SJCRH30 (cell line): ENCODE measurements around the gene CPXM1. TPM values are rescaled to one million over a fixed set of nuclear protein-coding genes. Genes with fewer than 3 reads are reported as not detected.

Experiments used
- DNase-seq, 2 experiments: peaks; one replicate each; pipeline ENCODE4 v3.0.0-alpha.2; 2015 to 2020
- H3K27ac ChIP-seq: fragments of 250-450 bp; sonication (Bioruptor Pico); 2 replicates; pipeline ENCODE4 v1.5.1; 2020; ENCODE audit warnings: mild to moderate bottlenecking, moderate library complexity
- H3K27me3 ChIP-seq: fragments of 250-450 bp; sonication (Bioruptor Pico); 2 replicates; pipeline ENCODE4 v1.5.1; 2020; ENCODE audit warnings: mild to moderate bottlenecking, moderate library complexity
- H3K36me3 ChIP-seq: fragments of 250-450 bp; sonication (Bioruptor Pico); 2 replicates; pipeline ENCODE4 v1.5.1; 2020; ENCODE audit warnings: mild to moderate bottlenecking, moderate library complexity
- H3K4me1 ChIP-seq: fragments of 250-450 bp; sonication (Bioruptor Pico); 2 replicates; pipeline ENCODE4 v1.5.1; 2020; ENCODE audit warnings: mild to moderate bottlenecking, moderate library complexity
- H3K4me3 ChIP-seq: fragments of 250-450 bp; sonication (Bioruptor Pico); 2 replicates; pipeline ENCODE4 v1.5.1; 2020; ENCODE audit warnings: mild to moderate bottlenecking, moderate library complexity
- H3K9me3 ChIP-seq: fragments of 250-450 bp; sonication (Bioruptor Pico); replicated peaks from 2 replicates; pipeline ENCODE4 v1.5.1; 2020; ENCODE audit warnings: mild to moderate bottlenecking, moderate library complexity
- total RNA-seq: library from RNA; depleted of rRNA; stranded (reverse); fragments of >200 nt; shearing (Covaris generic); gene quantifications from 2 replicates; pipeline ENCODE4 v1.2.3, GENCODE V29; 2014

CPXM1 gene
- total RNA-seq, 1 experiment from 2014 or later = 0.12 TPM

DNA sequence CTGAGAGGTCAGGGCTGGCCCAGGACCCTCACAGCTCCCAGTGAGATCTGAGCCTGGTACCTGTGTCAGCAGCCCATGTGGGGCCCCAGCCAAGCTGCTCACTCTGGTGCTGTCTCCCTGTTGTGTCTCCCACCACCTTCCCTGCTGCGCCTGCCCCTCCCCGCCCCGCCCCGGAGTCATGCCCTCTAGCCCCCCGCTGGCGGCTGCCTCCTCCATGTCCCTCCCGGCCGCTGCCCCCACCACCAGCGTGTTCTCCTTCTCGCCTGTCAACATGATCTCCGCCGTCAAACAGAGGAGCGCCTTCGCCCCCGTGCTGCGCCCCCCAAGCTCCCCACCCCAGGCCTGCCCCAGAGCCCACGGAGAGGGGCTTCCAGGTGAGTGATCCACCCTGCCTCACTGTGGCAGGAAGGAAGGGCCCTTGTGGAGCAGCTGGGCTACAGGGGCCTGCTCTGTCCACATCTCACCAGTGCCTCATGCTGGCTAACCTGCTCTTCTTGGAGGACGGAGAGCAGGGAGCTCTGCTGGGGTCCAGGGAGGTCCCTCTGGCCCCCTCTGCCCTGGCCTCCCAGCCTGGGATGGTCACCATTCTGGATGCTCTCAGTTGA lies 44.9 kb downstream of the CPXM1 start:
- DNase-seq = no peak
- peaks cover 19% of the 10 kb centered on the region for H3K4me1 ChIP-seq
- no peaks in the 10 kb centered on the region for H3K36me3 ChIP-seq
- H3K4me3 ChIP-seq = no peak overlapping the region
- H3K9me3 ChIP-seq = no peaks in the 10 kb centered on the region
- no peaks in the 10 kb centered on the region for H3K27me3 ChIP-seq
- H3K27ac ChIP-seq = no peak overlapping the region

DNA sequence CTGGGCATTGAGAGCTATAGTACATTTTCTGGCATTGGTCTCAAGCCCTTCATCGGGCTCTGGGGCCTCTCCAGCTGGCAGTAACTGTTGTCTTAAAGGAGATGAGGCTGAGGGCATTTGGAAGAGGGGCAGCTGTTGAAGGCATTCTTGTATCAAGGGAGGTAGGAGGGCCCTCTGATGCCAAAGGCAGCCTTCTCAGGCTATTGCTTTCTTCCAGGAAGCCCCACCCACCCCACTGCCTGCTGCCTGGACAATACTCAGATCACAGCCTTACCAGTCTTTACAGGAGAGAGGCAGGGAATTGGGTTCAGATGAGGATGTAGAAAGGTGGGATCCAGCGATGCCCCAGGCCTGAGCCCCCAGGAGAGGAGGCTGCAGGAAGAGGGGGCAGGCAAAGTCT lies 46.0 kb downstream of the CPXM1 start:
- Histone ChIP-seq H3K36me3 (no peaks in the 10 kb centered on the region), H3K4me3 (no peak overlapping the region), H3K27ac (no peak overlapping the region), H3K27me3 (no peaks in the 10 kb centered on the region), H3K9me3 (no peaks in the 10 kb centered on the region), H3K4me1 (peaks cover 9% of the 10 kb centered on the region)
- peak in 1 of 2 experiments; percentile 33 for DNase-seq

DNA sequence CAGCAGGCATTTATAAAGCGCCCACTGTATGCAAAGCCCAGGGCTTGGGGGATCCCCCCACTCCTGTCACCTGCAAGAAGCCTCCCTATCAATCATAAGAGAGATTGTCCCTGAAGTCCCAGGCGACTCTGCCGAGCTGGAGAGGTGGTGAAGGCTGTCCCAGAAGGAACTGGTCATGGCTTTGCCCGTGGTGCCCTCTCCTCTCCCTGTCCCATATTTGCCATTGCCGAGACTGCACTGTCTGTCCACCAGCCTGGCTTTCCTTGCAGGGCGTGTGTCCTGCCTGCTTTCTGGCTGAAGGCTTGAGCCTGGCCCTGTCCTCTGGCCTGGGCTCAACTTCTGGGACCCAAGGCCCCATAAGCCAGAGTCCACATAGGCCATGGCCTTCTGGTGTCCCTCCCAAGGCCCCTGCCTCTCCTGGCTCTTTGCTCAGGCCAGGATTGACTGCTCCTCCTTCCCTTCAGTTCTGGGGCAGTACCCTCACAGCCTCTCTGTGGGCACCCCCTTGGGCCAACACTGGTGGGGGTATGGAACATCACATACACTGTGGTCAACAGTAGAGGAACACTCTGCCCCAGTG lies 46.9 kb downstream of the CPXM1 start:
- H3K4me1 ChIP-seq = peaks cover under 1% of the 10 kb centered on the region; the same call in 1 of the 2 replicates
- no peaks in the 10 kb centered on the region for H3K9me3 ChIP-seq
- no peaks in the 10 kb centered on the region for H3K36me3 ChIP-seq
- DNase-seq = no peak
- H3K27me3 ChIP-seq = no peaks in the 10 kb centered on the region
- H3K27ac ChIP-seq = no peak overlapping the region
- no peak overlapping the region for H3K4me3 ChIP-seq

DNA sequence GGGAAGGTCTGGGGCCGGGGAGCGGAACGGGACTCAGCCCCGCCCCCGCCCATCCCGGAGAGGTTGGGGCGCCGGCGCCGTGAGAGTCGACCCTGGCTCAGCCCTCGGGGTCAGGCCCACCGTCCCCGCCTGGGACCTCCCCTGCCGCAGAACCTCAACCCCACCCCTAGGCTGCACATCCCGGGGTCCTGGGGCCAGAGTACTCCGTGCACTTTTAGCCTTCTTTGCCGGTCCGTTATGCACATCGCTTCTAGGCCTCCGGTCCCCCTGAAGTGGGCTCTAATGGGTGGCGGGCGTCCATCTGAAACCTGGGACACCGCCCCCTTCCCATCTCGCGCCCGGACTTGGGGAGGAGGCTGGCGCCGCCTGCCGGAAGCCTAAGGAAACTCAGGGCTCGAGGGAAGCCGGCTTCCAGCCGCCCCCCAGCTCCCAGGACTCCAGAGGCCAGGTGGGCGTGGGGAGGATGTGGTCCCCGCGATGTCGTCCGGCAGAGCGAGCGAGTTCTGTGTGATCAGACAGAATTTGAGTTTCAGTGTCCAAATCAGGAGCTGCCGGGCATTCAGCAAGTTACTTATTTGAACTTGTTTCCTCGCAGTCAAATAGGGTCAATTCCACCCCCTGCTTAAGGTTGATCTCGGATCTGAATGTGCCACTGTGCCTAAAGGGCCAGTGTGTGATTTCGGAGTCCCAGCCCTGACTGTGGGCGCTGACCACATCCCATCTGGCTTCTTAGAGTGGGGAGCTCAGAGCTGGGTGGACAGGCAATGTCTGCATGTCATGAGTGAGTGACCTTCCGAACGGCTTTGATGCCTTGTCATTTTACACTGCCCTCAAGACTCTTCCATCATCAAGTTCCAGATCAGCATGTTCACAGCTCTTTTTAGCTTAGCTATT lies 47.6 kb downstream of the CPXM1 start:
- no peaks in the 10 kb centered on the region for H3K4me1 ChIP-seq
- DNase-seq = no peak
- no peaks in the 10 kb centered on the region for H3K9me3 ChIP-seq
- no peaks in the 10 kb centered on the region for H3K27me3 ChIP-seq
- no peak overlapping the region for H3K27ac ChIP-seq
- no peaks in the 10 kb centered on the region for H3K36me3 ChIP-seq
- H3K4me3 ChIP-seq = no peak overlapping the region

DNA sequence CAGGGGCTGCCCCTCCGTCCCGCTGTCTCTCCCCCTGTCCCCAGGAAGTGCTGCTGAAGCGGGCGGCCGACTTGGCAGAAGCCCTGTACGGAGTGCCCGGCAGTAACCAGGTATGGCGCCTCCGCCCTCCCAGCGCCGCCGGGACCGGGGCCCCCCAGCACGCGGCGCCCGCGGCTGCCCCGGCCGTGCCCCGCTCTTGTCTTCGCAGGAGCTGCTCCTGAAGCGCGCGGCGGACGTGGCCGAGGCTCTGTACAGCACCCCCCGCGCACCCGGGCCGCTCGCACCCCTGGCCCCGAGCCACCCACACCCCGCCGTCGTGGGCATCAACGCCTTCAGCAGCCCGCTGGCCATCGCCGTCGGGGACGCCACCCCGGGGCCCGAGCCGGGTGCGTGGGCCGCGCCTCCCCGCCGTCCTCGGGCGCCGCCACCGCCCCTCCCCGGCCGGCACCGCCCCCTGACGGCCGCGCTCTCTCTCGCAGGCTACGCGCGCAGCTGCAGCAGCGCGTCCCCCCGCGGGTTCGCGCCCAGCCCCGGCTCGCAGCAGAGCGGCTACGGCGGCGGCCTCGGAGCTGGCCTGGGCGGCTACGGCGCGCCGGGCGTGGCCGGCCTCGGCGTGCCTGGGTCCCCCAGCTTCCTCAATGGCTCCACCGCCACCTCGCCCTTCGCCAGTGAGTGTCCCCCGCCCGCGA lies 48.4 kb downstream of the CPXM1 start:
- Histone ChIP-seq H3K4me1 (no peaks in the 10 kb centered on the region), H3K27me3 (no peaks in the 10 kb centered on the region), H3K9me3 (no peaks in the 10 kb centered on the region), H3K36me3 (no peaks in the 10 kb centered on the region), H3K4me3 (no peak overlapping the region), H3K27ac (no peak overlapping the region)
- no peak for DNase-seq

DNA sequence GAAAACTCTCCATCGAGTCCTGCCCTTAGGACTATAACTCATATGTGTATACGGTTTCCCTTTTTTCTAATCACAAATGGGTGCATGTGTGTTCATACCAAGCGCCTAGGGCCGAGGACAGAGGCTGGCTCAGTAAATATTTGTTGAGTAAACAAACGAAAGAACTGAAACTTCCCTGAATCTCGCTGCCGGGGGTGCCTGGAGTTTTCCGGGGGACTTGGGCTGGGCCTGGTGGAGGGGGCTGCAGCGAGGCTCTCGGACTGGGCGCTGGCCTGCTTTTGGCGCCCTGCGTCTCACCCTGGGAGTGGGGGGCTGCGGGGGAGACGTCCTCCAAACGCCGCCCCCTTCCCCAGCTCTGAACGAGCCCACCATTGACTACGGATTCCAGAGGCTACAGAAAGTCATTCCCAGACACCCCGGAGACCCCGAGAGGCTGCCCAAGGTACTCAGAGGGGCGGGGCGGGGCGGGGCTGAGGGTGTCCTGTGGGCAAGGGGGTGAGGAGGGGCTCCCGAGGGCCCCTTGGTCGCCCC lies 49.0 kb downstream of the CPXM1 start:
- Histone ChIP-seq H3K36me3 (no peaks in the 10 kb centered on the region), H3K4me1 (no peaks in the 10 kb centered on the region), H3K27ac (no peak overlapping the region), H3K4me3 (no peak overlapping the region), H3K27me3 (no peaks in the 10 kb centered on the region), H3K9me3 (no peaks in the 10 kb centered on the region)
- DNase-seq = no peak

DNA sequence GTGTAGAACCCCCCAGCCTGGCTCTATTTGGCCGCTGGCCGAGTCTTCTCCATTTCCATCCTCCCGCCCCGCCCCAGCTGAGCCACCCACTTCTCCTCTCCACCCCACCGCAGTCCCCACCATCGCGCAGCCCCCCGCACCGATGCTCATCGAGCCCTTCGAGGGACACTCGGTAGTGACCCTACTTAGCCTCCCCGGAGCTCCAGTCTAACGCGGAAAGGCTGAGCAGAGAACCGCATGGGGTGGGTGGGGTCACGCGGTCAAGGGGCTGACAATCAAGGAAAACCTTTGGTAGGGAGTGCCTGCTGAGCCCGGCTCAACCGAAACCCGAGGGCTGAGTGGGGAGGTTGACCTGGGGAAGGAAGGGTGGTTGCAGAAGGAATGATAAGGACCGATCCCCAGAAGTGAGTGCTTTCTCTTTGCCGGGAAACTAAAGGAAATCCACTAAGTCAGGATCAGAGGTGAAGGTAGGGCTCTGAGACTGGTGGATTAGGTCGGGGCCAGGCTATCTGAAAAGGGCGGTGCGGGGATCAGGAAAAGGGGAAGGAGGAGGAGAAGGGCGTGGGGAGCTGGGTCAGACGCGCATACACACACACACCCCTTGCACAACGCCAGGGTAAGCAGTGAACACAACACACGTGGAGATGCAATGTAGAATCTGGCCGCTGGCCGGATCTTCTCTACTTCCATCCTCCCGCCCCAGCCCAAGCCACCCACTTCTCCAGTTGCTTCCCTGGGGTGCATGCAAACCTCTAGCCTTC lies 49.8 kb downstream of the CPXM1 start:
- H3K4me3 ChIP-seq = no peak overlapping the region
- H3K36me3 ChIP-seq = no peaks in the 10 kb centered on the region
- no peaks in the 10 kb centered on the region for H3K4me1 ChIP-seq
- DNase-seq = no peak
- no peaks in the 10 kb centered on the region for H3K27me3 ChIP-seq
- H3K27ac ChIP-seq = no peak overlapping the region
- H3K9me3 ChIP-seq = no peaks in the 10 kb centered on the region

DNA sequence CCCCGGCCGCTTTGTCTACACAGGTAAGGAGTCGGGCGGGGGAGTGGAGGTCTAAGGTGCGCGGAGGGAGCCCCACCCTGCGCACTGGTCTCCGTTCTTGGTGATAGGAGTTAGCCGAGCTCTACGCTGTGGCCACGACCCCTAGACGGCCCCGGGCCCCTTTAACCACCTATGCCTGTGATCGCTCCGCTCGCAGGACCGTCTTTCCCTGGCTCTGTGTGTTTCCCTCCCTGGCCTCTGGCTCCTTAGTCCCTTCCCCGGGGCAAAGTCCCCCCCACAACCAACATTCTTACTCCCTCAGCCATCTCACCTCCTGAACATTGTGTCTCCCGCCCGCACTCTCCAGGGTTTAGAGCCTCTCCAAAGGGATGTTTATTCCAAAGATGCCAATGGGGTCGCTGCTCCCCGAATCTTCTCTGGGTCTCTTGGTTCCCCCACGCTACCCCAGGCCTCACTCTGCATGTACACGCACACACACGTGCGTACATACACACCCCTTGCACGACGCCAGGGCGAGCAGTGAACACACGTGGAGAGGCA lies 50.4 kb downstream of the CPXM1 start:
- DNase-seq = no peak
- H3K36me3 ChIP-seq = no peaks in the 10 kb centered on the region
- no peak overlapping the region for H3K27ac ChIP-seq
- H3K27me3 ChIP-seq = no peaks in the 10 kb centered on the region
- H3K9me3 ChIP-seq = no peaks in the 10 kb centered on the region
- H3K4me1 ChIP-seq = no peaks in the 10 kb centered on the region
- H3K4me3 ChIP-seq = no peak overlapping the region

DNA sequence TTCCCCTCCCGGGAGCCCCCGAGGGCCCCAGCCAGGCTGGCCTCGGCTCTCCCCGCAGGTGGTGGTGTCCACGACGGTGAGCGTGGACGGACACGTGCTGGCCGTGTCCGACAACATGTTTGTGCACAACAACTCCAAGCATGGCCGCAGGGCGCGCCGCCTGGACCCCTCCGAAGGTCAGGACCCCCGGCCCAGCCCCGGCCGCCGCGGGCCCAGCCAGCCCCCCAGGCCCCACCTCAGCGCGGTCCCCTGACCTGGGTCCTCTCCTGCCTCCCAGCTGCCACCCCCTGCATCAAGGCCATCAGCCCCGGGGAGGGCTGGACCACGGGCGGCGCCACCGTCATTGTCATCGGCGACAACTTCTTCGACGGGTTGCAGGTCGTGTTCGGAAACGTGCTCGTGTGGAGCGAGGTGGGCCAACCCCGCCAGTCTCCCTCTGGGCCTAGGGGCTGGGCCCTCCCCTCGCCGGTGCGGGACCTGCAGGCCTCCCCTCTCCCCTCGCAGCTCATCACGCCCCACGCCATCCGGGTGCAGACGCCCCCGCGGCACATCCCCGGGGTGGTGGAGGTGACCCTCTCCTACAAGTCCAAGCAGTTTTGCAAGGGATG lies 51.0 kb downstream of the CPXM1 start:
- no peak for DNase-seq
- H3K4me1 ChIP-seq = no peaks in the 10 kb centered on the region

DNA sequence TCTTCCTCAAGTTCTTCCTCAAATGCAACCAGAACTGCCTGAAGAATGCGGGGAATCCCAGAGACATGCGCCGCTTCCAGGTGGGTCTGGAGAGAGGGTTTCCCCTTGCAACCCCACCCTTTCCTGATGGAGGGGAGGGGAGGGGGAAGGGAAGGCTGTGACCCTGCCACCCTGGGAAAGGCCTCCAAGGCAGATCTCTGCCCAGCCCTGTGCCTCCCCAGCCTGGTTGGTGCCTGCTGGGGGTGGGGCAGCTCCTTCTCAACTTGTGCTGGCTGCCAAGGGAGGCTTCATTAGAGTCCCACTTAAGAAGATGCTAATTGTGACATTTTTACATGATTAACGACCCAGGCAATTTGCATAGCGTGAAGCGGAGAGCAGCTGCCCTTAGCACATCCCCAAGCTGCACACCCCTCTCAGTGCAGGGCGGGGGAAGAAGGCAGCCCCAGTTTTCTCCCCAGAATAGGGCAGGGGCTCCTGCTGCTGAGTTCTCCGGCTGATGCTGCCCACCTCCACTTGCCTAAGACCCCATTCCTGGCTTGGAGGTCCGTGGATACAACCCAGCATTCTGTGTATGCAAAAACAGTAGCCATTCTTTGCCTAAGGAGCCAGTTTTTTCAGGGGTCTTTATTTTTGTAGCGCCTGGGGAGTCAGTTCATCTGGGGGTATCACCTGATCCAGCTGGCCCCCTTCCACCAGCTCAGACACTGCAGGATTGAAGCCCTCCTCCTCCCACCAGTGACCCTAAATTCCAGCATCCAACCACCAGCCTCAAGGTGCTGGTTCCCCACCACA lies 51.7 kb downstream of the CPXM1 start:
- Histone ChIP-seq H3K4me1 (no peaks in the 10 kb centered on the region), H3K27me3 (no peaks in the 10 kb centered on the region), H3K36me3 (no peaks in the 10 kb centered on the region), H3K9me3 (no peaks in the 10 kb centered on the region), H3K4me3 (no peak overlapping the region), H3K27ac (no peak overlapping the region)
- DNase-seq = no peak

More for the DNA sequence above, 51.0 kb downstream of the CPXM1 start:
- no peak overlapping the region for H3K27ac ChIP-seq
- no peaks in the 10 kb centered on the region for H3K27me3 ChIP-seq
- H3K36me3 ChIP-seq = no peaks in the 10 kb centered on the region
- H3K4me3 ChIP-seq = no peak overlapping the region
- no peaks in the 10 kb centered on the region for H3K9me3 ChIP-seq

DNA sequence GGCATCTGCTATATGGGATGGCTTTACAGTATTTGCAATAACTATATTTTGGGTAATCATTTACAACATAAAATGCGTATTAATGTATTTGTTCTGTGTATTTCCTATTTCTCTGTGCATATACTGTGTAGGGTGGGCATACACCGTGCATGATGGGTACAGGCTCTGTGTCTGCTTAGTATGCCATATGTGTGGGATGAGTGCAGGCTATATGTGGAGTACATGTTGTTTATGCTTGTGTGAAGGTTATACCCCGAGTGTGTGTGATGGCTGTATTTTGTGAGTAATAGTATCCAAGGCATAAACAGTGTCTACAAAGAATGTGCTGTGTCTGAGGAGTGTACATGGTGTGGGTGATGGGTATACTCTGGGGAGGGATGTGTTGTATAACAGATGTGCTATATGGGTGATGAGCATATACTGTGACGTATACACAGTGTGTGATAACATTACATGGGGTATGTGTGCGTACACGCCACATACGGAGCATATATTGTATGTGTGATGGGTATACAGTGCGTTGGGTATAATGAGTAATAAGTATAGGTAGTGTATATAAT lies 52.7 kb downstream of the CPXM1 start:
- Histone ChIP-seq H3K4me3 (no peak overlapping the region), H3K27me3 (no peaks in the 10 kb centered on the region), H3K4me1 (no peaks in the 10 kb centered on the region), H3K36me3 (no peaks in the 10 kb centered on the region), H3K9me3 (no peaks in the 10 kb centered on the region), H3K27ac (no peak overlapping the region)
- DNase-seq = no peak

DNA sequence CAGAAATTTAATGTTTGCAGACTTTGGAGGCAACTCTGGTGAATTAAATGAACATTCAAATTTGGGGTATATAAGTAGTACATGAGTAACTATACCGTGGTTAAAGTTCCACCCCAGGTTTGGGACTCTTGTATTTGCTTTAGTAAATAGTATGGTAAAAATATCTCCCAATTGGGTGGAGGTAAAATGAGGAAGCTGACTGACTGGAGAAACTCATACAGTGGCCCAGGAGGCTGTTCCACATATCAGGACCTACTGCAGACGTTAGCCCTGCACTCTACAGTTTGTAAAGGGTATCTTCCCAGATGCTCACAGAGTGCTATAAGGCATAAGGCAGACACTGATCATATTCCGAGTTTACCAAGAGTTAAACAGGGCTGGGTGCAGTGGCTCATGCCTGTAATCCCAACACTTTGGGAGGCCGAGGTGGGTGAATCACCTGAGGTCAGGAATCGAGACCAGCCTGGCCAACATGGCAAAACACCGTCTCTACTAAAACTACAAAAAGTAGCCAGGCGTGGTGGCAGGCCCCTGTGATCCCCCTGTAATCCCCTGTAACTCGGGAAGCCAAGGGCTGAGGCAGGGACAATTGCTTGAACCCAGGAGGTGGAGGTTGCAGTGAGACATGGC lies 53.7 kb downstream of the CPXM1 start:
- Histone ChIP-seq H3K27me3 (no peaks in the 10 kb centered on the region), H3K27ac (no peak overlapping the region), H3K4me1 (no peaks in the 10 kb centered on the region), H3K4me3 (no peak overlapping the region), H3K9me3 (no peaks in the 10 kb centered on the region), H3K36me3 (no peaks in the 10 kb centered on the region)
- DNase-seq = no peak
